Mucosa of stomach (tissue), 1 donor: ENCODE results near the gene EMILIN3.
A peak's percentile ranks its signal among the peaks of the same experiment; 100 is the strongest.
"Not testable (repeated sequence)": the region's sequence is repeated elsewhere in the genome, so short reads cannot be mapped to it uniquely, and the experiment has no call there.

Experiments used
- H3K27me3 ChIP-seq: one replicate; pipeline ENCODE4 v1.7.0; 2013; ENCODE audit warnings: mild to moderate bottlenecking, low read length; ENCODE audit not compliant: control insufficient read depth, insufficient read depth
- H3K36me3 ChIP-seq: one replicate; pipeline ENCODE4 v1.7.0; 2013; ENCODE audit warnings: low read length; ENCODE audit not compliant: control insufficient read depth, insufficient read depth
- H3K4me1 ChIP-seq: one replicate; pipeline ENCODE4 v1.7.0; 2013; ENCODE audit warnings: mild to moderate bottlenecking, low read length; ENCODE audit not compliant: control insufficient read depth, insufficient read depth
- H3K4me3 ChIP-seq: one replicate; pipeline ENCODE4 v1.7.0; 2013; ENCODE audit warnings: low read length
- H3K9ac ChIP-seq: one replicate; pipeline ENCODE4 v1.7.0; 2013; ENCODE audit warnings: mild to moderate bottlenecking, low read length, moderate library complexity
- H3K9me3 ChIP-seq: one replicate; pipeline ENCODE4 v1.7.0; 2013; ENCODE audit warnings: mild to moderate bottlenecking, low read length, moderate library complexity; ENCODE audit not compliant: control insufficient read depth
- donor health status: Pancreatic carcinoma.

EMILIN3 gene

GRCh38 chr20:41316602-41317545 lies 49.7 kb downstream of the EMILIN3 start:
- Histone ChIP-seq H3K4me1 (peaks cover 26% of the 10 kb centered on the region), H3K27me3 (no peaks in the 10 kb centered on the region), H3K9ac (peak overlapping the region; percentile 76)

GRCh38 chr20:41316051-41316450 lies 50.6 kb downstream of the EMILIN3 start:
- Histone ChIP-seq H3K4me1 (peaks cover 21% of the 10 kb centered on the region), H3K27me3 (no peaks in the 10 kb centered on the region), H3K36me3 (no peaks in the 10 kb centered on the region), H3K9ac (peak overlapping the region; percentile 76), H3K4me3 (no peak overlapping the region), H3K9me3 (no peaks in the 10 kb centered on the region)

More at GRCh38 chr20:41316602-41317545, 49.7 kb downstream of the EMILIN3 start:
- Histone ChIP-seq H3K9me3 (no peaks in the 10 kb centered on the region), H3K36me3 (no peaks in the 10 kb centered on the region), H3K4me3 (peak overlapping the region; percentile 62)

- H3K4me3 ChIP-seq: no peak overlapping the region
- H3K9ac ChIP-seq: no peak overlapping the region
- H3K9me3 ChIP-seq: no peaks in the 10 kb centered on the region
- no peaks in the 10 kb centered on the region for H3K27me3 ChIP-seq
- no peaks in the 10 kb centered on the region for H3K36me3 ChIP-seq
- H3K4me1 ChIP-seq: peaks cover 18% of the 10 kb centered on the region
Observed at GRCh38 chr20:41314386-41314785, 52.2 kb downstream of the EMILIN3 start.

GRCh38 chr20:41312009-41312408 lies 54.6 kb downstream of the EMILIN3 start:
- not testable (repeated sequence) for H3K9ac ChIP-seq, H3K9me3 ChIP-seq
- H3K4me1 ChIP-seq: peaks cover 22% of the 10 kb centered on the region

More at GRCh38 chr20:41312009-41312408, 54.6 kb downstream of the EMILIN3 start:
- not testable (repeated sequence) for H3K36me3 ChIP-seq, H3K27me3 ChIP-seq, H3K4me3 ChIP-seq
